IPS-18a (cell line): ENCODE results near the gene PAQR9.
"Not testable (repeated sequence)": the region's sequence is repeated elsewhere in the genome, so short reads cannot be mapped to it uniquely, and the experiment has no call there.

ENCODE experiments used
- H3K27ac ChIP-seq: one replicate; pipeline ENCODE4 v1.5.1; 2013; ENCODE audit warnings: low read length
- H3K27me3 ChIP-seq: one replicate; pipeline ENCODE4 v1.6.1; 2013; ENCODE audit warnings: mild to moderate bottlenecking, low read length; ENCODE audit not compliant: control insufficient read depth, insufficient read depth
- H3K36me3 ChIP-seq: one replicate; pipeline ENCODE4 v1.6.1; 2013; ENCODE audit warnings: low read depth, low read length; ENCODE audit not compliant: control insufficient read depth
- H3K4me1 ChIP-seq: one replicate; pipeline ENCODE4 v1.6.1; 2013; ENCODE audit warnings: low read depth, low read length; ENCODE audit not compliant: control insufficient read depth
- H3K4me3 ChIP-seq: one replicate; pipeline ENCODE4 v1.5.1; 2013; ENCODE audit warnings: low read length
- H3K9ac ChIP-seq: one replicate; pipeline ENCODE4 v1.6.1; 2013; ENCODE audit warnings: mild to moderate bottlenecking, low read length, moderate library complexity
- H3K9me3 ChIP-seq: one replicate; pipeline ENCODE4 v1.6.1; 2013; ENCODE audit warnings: low read depth, low read length; ENCODE audit not compliant: control insufficient read depth

PAQR9 gene

DNA sequence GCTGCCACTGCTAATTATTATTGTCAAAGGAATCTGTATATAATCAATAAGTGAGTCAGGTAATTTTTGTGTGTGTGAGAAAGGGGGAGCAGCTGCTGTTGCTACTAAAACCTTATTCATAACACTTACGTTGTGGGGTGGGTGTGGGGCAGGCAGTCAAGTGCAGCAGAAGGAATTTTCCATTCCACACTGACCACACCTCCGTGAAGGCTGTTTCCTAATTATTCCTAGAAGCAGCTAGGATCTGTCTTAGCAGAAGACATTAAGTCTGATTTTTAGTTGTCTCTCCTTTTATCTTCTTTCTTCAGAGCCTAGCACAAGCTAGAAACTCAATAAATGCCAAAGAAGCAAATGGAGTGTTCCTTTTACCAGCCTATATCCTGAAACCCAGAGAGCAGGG is 33.9 kb upstream of the PAQR9 start:
- no peaks in the 10 kb centered on the region for H3K36me3 ChIP-seq
- H3K4me3 ChIP-seq, result no peak overlapping the region
- no peaks in the 10 kb centered on the region for H3K9me3 ChIP-seq
- peaks cover 2% of the 10 kb centered on the region for H3K4me1 ChIP-seq
- H3K27me3 ChIP-seq, result no peaks in the 10 kb centered on the region
- H3K27ac ChIP-seq, result no peak overlapping the region
- no peak overlapping the region for H3K9ac ChIP-seq

DNA sequence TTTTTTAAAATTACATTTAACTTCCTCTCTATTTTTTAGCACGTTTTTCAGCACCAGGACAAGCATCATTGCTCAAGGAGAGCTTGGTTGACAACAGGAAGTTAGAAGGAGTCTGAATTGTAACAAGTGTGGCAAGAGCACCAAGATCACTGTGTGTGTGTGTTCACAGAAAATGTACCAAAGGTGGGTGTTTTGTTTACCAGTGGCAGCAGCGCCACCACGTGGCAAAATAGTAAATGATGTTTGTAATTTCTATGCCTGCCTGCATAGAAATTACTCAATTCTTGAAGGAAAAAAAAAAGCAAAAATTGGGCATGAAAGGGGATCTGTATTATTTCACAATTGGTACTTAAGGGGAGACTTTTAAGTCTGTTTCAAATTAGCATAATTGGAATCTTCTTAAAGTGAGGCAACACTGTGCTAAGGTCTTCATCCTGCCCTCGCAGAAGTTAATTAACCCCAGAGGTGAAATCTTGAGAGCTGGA is 30.5 kb upstream of the PAQR9 start:
- Histone ChIP-seq H3K4me1 (no peaks in the 10 kb centered on the region), H3K27ac (no peak overlapping the region), H3K9ac (no peak overlapping the region), H3K4me3 (no peak overlapping the region), H3K27me3 (no peaks in the 10 kb centered on the region), H3K36me3 (no peaks in the 10 kb centered on the region), H3K9me3 (no peaks in the 10 kb centered on the region)

DNA sequence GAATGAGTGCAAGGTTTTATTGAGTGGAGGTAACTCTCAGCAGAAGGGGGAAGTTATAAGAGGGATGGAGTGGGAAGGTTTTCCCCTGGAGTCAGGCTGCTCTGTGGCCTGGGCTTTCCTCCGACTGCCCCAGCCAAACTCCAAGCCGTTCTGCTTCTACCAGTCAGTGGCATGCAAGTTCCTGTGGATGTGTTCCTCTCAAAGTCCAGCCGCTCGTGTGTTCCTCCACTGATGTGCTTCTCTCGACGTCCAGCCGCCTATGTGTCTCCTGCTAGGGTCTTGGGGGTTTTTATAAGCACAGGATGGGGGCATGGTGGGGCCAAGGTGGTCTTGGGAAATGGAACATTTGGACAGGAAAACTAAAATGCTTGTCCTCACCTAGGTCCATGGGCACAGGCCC is 28.8 kb upstream of the PAQR9 start:
- no peak overlapping the region for H3K27ac ChIP-seq
- H3K27me3 ChIP-seq, result no peaks in the 10 kb centered on the region
- H3K36me3 ChIP-seq, result no peaks in the 10 kb centered on the region
- no peak overlapping the region for H3K4me3 ChIP-seq
- H3K4me1 ChIP-seq, result no peaks in the 10 kb centered on the region
- no peaks in the 10 kb centered on the region for H3K9me3 ChIP-seq
- no peak overlapping the region for H3K9ac ChIP-seq

DNA sequence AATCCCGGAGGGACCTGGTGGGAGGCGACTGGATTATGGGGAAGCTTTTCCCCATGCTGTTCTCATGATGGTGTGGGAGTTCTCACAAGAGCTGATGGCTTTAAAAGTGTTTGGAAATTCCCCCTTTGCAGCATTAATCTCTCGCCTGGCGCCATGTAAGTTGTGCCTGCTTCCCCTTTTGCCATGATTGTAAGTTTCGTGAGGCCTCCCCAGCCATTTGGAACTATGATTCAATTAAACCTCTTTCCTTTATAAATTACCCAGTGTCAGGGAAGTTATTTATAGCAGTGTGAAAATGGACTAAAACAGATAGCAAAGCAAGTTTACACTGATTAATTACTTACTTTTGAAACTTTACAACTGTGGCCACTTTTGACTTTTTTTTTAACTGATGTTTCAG is 27.2 kb upstream of the PAQR9 start:
- Histone ChIP-seq H3K4me3 (no peak overlapping the region), H3K27ac (no peak overlapping the region), H3K36me3 (no peaks in the 10 kb centered on the region), H3K9me3 (no peaks in the 10 kb centered on the region), H3K4me1 (no peaks in the 10 kb centered on the region), H3K27me3 (no peaks in the 10 kb centered on the region), H3K9ac (no peak overlapping the region)

DNA sequence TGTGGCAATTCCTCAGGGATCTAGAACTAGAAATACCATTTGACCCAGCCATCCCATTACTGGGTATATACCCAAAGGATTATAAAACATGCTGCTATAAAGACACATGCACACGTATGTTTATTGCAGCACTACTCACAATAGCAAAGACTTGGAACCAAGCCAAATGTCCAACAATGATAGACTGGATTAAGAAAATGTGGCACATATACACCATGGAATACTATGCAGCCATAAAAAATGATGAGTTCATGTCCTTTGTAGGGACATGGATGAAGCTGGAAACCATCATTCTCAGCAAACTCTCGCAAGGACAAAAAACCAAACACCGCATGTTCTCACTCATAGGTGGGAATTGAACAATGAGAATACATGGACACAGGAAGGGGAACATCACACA is 25.4 kb upstream of the PAQR9 start:
- not testable (repeated sequence) for H3K36me3 ChIP-seq, H3K4me1 ChIP-seq, H3K9me3 ChIP-seq, H3K9ac ChIP-seq, H3K27ac ChIP-seq, H3K4me3 ChIP-seq, H3K27me3 ChIP-seq

DNA sequence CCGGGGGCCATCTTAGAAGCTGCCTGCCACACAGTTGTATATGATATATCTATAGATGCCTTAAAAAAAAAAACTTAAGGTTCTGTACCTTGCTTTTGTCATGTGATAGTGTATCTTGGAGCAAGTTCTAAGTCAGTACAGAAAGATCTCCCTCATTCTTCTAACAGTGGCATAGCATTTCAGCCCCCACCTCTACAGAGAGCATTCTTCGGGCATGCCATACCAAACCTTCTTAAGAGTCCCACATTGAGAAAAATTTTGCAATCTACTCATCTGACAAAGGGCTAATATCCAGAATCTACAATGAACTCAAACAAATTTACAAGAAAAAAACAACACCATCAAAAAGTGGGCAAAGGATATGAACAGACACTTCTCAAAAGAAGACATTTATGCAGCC is 24.7 kb upstream of the PAQR9 start:
- not testable (repeated sequence) for H3K9me3 ChIP-seq, H3K36me3 ChIP-seq, H3K4me1 ChIP-seq, H3K9ac ChIP-seq, H3K27me3 ChIP-seq, H3K4me3 ChIP-seq, H3K27ac ChIP-seq

DNA sequence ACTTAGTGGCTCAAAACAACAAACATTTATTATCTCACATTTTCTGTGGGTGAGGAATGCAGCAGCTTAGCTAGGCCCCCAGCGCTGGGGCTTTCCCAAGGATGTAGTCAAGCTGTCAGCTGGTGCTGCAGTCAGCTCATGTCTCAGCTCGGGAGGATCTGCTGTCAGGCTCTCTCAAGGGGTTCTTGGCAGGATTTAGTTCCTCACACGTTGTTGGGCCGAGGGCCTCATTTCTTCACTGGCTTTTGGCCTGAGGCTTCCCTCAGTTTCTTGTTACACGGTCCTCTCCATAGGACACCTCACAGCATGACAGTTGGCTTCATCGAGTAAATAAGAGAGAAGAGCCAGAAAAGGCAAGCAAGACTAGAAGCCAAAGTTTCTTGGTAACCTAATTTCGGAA is 24.2 kb upstream of the PAQR9 start:
- Histone ChIP-seq H3K27me3 (no peaks in the 10 kb centered on the region), H3K36me3 (no peaks in the 10 kb centered on the region), H3K27ac (no peak overlapping the region), H3K4me1 (no peaks in the 10 kb centered on the region), H3K9ac (no peak overlapping the region), H3K4me3 (no peak overlapping the region), H3K9me3 (no peaks in the 10 kb centered on the region)

DNA sequence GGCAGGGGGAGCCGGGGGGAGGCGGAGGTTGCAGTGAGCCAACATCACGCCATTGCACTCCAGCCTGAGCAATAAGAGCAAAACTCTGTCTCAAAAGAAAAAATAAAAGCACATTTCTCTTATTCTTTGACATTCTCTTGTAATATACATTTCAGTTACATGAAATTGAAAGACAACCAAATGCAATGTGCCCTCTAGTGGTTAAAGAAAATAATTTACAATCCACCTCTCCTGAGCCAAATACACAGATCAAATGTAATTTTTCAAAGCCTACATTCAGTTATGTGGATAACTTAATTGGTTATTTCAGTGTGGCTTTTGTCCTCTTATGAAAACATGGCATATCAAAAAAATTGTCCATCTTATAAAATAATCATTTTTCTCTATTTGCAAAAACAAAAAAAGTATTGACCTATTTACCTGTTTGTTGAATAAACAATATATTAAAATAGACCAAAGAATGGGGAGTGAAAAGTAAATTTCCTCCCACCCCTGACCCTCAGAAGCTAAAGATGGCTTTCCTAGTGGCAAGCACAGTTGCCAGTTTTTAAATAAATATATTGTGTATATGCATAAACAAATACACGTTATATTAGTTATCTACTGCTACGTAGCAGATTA is 23.7 kb upstream of the PAQR9 start:
- Histone ChIP-seq H3K36me3 (no peaks in the 10 kb centered on the region), H3K9ac (no peak overlapping the region), H3K4me1 (peaks cover 4% of the 10 kb centered on the region), H3K27me3 (no peaks in the 10 kb centered on the region), H3K27ac (no peak overlapping the region), H3K4me3 (no peak overlapping the region), H3K9me3 (no peaks in the 10 kb centered on the region)

DNA sequence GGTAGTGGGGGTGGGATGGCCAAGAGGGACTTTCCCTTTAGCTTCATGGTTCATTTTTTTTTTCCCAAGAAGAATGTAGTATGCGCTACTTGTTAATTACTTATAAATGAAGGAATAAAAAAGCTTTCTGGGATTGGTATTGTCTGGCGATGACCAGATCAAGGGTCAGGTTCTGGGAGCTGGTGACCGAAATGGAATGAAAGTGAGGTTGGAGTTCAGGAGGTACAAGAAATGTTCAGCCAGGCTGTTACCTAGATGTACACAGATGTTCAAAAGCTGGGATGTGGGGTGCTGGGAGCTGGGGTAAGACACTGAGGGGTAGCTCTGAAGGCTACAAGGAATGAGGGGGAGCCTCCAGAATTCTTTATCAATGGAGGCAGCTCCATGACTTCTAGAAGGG is 20.8 kb upstream of the PAQR9 start:
- H3K27ac ChIP-seq, result no peak overlapping the region
- no peaks in the 10 kb centered on the region for H3K9me3 ChIP-seq
- H3K9ac ChIP-seq, result no peak overlapping the region
- no peak overlapping the region for H3K4me3 ChIP-seq
- H3K36me3 ChIP-seq, result no peaks in the 10 kb centered on the region
- no peaks in the 10 kb centered on the region for H3K27me3 ChIP-seq
- peaks cover 15% of the 10 kb centered on the region for H3K4me1 ChIP-seq

DNA sequence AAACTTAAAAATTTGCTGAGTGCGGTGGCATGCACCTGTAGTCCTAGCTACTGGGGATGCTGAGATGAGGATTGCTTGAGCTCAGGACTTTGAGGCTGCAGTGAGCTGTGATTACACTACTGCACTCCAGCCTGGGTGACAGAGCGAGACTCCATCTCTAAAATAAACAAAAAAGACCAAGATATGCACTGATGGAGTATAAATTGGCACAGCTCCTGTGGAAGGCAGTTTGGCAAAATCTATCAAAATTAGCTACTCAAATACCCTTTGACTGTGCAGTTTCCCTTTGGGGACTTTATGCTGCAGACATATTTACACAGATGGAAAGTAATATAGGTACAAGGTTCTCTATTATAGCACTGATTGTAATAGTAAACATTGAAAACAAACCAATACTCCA is 19.8 kb upstream of the PAQR9 start:
- peaks cover 15% of the 10 kb centered on the region for H3K4me1 ChIP-seq
- no peak overlapping the region for H3K4me3 ChIP-seq
- no peak overlapping the region for H3K27ac ChIP-seq
- H3K27me3 ChIP-seq, result no peaks in the 10 kb centered on the region
- no peak overlapping the region for H3K9ac ChIP-seq
- H3K36me3 ChIP-seq, result no peaks in the 10 kb centered on the region
- no peaks in the 10 kb centered on the region for H3K9me3 ChIP-seq

DNA sequence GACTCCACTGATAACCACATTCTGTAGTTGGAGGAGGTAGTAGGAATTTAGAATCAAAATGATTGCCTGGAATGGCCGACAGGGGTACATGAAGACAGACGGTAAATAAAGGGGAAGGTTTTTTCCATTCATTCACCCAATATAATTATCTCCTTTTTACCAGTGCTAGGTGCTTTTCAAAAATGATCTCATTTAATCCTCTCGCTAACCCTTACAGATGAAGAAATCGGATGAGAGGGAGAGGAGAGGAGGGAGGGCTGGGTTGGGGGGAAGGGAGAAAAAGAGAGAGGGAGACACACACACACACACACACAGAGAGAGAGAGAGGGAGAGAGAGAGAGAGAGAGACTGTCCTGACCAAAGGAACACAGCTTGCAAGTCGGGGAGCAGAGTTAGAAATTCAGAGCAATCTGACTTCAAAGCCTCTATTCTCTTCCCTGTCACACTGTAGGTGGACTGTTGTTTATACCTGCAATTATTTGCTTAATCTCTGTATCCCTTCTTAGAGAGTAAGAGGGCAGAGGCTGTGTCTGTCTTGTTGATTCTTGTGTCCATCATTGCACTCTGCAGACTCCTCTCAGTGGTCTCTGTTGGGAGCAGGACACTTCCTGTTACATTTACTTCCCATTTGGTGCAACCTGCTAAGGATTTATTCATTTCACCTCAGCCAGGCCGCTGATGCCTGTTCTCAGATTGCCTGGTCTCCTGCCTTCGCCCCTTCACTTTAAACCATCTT is 18.7 kb upstream of the PAQR9 start:
- Histone ChIP-seq H3K4me1 (peaks cover 15% of the 10 kb centered on the region), H3K36me3 (no peaks in the 10 kb centered on the region), H3K27ac (no peak overlapping the region), H3K9ac (no peak overlapping the region), H3K27me3 (no peaks in the 10 kb centered on the region), H3K9me3 (no peaks in the 10 kb centered on the region), H3K4me3 (no peak overlapping the region)

DNA sequence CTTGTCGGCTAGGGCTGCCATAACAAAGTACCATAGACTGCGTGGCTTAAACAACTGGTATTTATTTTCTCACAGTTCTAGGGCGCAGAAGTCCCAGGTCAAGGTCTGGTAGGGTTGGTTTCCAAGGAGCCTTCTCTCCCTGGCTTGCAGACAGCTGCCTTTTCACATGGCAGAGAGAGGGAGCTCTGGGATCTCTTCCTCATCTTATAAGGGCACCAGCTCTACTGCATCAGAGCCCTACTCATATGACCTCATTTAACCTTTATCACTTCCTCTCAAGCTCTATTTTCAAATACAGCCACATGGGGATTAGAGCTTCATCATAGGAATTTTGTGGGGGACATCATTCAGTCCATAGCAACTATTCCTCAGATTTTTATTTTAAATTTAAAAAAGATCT is 17.6 kb upstream of the PAQR9 start:
- H3K27me3 ChIP-seq, result no peaks in the 10 kb centered on the region

More for the DNA sequence above, 17.6 kb upstream of the PAQR9 start:
- Histone ChIP-seq H3K4me3 (no peak overlapping the region), H3K9me3 (no peaks in the 10 kb centered on the region), H3K9ac (no peak overlapping the region), H3K36me3 (no peaks in the 10 kb centered on the region), H3K27ac (no peak overlapping the region), H3K4me1 (peaks cover 15% of the 10 kb centered on the region)
